GM15510 (cell line): Measurements from ENCODE around the gene AHRR.
A peak's percentile ranks its signal among the peaks of the same experiment; 100 is the strongest.

Experiments used
- POLR2A ChIP-seq: IDR thresholded peaks from 3 replicates; pipeline ENCODE4 v1.6.1; 2011; ENCODE audit warnings: borderline replicate concordance; ENCODE audit not compliant: insufficient read length; ENCODE audit errors: extremely low read depth

AHRR gene

GRCh38 chr5:321230-321725, at the start of gene AHRR:
AHRR (plus strand) TSS chr5:321714; CDS start chr5:343903, 22,189 bp downstream.
- peak; percentile 52 for TF ChIP-seq POLR2A

DNA sequence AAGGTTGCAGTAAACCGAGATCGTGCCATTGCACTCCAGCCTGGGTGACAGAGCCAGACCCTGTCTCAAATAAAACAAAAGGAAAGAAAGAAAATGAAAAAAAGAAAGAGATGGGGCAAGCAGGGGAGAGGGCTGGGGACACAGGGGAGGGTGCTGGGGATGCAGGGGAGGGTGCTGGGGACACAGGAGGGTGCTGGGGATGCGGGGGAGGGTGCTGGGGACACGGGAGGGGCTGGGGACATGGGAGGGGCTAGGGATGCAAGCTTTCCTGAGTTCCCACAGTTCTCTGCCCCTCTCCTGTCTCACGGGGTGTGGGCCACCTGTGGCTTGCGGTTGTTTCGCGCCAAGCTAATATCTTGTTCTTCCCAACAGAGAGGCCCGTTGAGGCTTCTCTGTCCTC, 42.9 kb upstream of the AHRR start:
- TF ChIP-seq POLR2A = no peak

DNA sequence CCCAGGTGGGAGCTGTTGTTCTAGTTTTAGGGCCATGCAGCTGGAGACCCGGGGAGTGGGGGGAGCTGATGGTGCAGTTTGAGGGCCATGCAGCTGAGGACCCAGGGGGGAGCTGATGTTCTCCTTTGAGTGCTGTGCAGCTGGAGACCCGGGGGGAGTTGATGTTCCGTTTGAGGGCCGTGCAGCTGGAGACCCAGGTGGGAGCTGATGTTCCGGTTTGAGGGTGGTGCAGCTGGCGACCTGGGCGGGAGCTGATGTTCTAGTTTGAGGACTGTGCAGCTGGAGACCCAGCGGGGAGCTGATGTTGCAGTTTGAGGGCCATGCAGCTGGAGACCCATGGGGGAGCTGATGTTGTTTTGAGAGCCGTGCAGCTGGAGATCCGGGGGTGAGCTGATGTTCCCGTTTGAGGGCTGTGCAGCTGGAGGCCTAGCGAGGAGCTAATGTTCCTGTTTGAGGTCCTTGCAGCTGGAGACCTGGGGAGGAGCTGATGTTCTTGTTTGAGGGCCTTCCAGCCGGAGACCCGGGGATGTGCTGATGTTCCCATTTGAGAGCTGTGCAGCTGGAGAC, 35.4 kb upstream of the AHRR start:
- no peak for TF ChIP-seq POLR2A

GRCh38 chr5:298737-299125, 22.8 kb upstream of the AHRR start:
- no peak for TF ChIP-seq POLR2A

DNA sequence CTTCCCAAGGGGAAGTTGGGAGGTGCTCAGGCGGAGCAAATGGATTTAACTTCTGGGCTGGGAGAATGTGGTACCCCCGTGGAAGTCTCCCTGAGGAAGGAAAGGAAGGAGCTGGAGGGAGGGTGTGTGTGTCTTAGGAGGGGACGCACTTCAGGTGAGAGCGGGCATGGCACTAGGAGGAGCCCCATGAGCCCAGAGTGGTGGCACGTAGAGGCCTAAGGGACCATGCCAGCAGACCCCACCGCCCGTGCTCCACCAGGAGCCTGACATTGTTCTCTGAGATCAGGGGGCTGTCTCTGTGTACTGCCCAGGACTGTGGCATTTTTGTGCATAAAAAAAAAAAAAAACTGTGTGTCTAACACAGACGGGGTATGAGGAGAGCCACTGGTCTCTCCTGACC, 18.5 kb upstream of the AHRR start:
- TF ChIP-seq POLR2A = no peak

- no peak for TF ChIP-seq POLR2A
Observed at GRCh38 chr5:305050-305449, 16.5 kb upstream of the AHRR start.

DNA sequence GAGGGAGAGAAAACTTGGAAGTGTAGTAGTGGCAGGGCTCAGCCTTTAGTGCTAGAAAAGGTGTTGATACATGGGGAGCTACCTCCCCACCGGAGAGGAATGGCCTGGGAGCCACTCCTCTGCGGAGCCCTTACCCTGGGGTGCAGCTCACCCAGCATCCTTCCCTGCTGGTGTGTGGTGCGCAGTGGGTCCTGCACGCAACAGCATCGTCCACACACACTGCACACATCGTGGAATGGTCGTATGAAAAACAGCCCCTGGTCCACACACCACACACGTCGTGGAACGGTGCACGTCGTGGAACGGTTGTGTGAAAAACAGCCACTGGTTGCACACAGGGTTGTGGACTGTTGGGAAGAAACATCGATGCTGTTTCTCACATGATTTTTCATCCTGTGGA, 16.1 kb upstream of the AHRR start:
- no peak for TF ChIP-seq POLR2A

DNA sequence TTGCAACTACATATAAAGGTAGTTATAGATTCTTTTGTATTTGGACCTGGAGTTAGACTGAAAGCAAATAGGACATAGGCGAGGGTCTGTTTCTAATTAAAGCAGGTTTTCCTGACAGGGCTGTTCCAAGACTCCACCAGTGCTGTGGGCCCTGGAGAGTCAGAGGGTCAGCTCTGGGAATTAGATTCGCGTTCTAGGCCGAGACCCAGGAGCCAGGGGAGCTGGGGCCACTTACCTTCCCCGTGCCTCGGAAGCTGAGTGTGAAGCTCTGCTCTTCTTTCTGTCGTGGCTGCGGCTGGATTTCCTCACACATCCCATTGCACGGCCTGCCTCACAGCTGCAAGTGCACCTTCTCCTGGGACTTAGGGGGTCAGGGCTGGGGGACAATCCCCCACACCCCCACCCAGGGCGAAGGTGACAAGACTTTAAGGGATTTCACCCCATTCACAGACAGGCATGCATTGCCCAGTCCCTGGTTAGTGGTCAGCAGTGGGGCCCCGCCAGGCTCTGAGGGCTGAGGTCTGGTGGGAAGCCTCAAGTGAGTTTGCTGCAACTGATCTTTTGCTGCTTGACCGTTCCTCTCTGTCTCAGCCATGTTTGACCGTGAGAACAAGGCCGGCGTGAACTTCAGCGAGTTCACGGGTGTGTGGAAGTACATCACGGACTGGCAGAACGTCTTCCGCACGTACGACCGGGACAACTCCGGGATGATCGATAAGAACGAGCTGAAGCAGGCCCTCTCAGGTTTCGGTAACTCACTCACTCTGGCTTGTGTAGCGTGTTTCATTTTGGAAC, 15.3 kb upstream of the AHRR start:
- no peak for TF ChIP-seq POLR2A

- no peak for TF ChIP-seq POLR2A
Observed at GRCh38 chr5:307306-307705, 14.2 kb upstream of the AHRR start.

DNA sequence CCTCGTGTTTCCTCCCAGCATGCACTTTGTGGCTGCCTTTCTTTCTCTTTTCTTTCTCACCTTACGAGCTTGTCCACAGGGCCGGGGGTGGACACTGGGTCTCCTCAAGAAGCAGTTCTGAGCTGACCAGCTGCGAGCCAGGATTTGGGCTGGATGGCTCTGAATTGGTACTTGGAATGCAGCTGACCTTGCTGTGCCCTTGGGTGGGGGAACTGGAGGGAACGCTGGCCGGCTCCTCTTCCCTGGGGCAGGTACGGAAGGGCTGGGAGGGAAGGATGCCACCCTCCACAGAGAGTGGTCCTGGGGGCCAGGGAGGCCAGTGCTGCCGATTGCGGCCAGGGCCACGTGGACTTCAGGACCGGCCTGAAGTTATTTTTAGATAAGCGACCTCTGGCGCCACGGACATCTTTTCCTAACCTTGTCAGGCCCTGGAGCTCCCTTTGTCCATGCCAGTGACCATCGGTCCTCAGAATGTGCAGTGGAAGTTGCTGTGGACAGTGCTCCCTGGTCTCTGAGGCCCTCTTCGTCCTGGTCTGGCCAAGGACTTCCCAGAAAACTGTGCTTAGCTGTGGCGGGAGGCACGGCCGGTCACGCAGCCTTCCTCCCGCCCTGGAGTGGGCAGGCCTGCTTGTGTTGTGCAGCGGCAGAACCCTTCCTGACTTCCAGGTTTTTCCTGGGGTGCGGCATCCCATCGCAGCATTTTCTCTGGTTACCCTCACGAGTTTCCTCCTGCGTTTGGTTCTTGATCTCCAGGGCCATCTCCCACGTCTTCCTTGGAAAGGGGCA, 13.5 kb upstream of the AHRR start:
- no peak for TF ChIP-seq POLR2A

GRCh38 chr5:308672-309271, 12.7 kb upstream of the AHRR start:
- no peak for TF ChIP-seq POLR2A

GRCh38 chr5:310516-310915, 11.0 kb upstream of the AHRR start:
- no peak for TF ChIP-seq POLR2A

- TF ChIP-seq POLR2A = no peak
Observed at GRCh38 chr5:310941-311434, 10.5 kb upstream of the AHRR start.

DNA sequence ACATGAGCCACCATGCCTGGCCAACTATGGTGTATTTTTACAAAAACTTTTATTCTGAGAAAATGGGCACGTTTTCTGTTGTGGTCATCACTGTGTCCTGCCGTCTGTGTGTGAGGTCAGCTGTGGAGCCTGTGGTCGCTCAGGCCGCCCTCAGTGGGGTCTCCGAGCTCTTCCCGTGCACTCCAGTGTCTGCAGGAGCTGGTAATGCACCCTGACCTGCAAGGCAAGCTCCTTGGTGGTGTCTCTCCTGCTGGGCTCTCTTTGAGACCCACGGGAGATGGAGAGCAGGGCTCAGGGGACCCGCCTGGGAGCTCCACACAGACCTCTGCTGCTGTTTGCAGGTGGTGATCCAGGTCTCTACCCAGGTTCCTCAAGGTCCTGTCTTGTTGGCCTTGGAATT, 9.6 kb upstream of the AHRR start:
- no peak for TF ChIP-seq POLR2A

- no peak for TF ChIP-seq POLR2A
Observed at GRCh38 chr5:312845-313244, 8.7 kb upstream of the AHRR start.
